ENCODE results near the gene CASK.

DNA sequence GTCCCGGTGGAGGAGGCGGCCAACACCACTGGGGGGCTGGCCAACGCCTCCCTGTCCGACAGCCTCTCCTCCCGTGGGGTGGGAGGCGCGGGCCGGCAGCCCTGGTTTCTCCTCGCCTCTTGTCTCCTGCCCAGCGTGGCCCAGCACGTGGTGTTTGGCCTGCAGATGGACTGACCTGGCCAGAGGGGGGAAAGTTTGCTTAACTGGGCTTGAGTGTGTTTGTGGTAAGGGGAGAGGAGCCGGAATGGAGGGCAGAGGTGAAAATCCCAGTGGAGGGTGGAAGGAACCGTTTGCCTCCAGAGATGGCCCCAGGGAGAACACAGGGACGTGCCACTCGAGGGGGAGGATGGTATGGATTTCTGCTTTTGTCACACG is 448.6 kb downstream of the CASK start:
- no peak for TF ChIP-seq RAD21 (conservative IDR thresholded peaks at IDR 0.05)
- no peak for TF ChIP-seq EZH2 (IDR thresholded peaks at IDR 0.05; ENCODE audit: borderline replicate concordance, insufficient read depth, low read length, poor library complexity, severe bottlenecking)
- TF ChIP-seq, protein P1, sequence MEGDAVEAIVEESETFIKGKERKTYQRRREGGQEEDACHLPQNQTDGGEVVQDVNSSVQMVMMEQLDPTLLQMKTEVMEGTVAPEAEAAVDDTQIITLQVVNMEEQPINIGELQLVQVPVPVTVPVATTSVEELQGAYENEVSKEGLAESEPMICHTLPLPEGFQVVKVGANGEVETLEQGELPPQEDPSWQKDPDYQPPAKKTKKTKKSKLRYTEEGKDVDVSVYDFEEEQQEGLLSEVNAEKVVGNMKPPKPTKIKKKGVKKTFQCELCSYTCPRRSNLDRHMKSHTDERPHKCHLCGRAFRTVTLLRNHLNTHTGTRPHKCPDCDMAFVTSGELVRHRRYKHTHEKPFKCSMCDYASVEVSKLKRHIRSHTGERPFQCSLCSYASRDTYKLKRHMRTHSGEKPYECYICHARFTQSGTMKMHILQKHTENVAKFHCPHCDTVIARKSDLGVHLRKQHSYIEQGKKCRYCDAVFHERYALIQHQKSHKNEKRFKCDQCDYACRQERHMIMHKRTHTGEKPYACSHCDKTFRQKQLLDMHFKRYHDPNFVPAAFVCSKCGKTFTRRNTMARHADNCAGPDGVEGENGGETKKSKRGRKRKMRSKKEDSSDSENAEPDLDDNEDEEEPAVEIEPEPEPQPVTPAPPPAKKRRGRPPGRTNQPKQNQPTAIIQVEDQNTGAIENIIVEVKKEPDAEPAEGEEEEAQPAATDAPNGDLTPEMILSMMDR (IDR thresholded peaks at IDR 0.05; ENCODE audit: poor library complexity, severe bottlenecking): no peak
- no peak for TF ChIP-seq POLR2AphosphoS5 (IDR thresholded peaks at IDR 0.05)
- TF ChIP-seq TAF1 (IDR thresholded peaks at IDR 0.05; ENCODE audit: low read depth): no peak
- TF ChIP-seq EP300 (conservative IDR thresholded peaks at IDR 0.05; ENCODE audit: poor library complexity, severe bottlenecking): no peak
- TF ChIP-seq SMC3 (conservative IDR thresholded peaks at IDR 0.05; ENCODE audit: poor library complexity): no peak
